ENCODE data around the gene IVNS1ABP.
"Not testable (repeated sequence)": the region's sequence is repeated elsewhere in the genome, so short reads cannot be mapped to it uniquely, and the experiment has no call there.

The IVNS1ABP gene

GRCh38 chr1:185317034-185317885, at the start of gene IVNS1ABP:
Gene IVNS1ABP, minus strand, starts transcription at chr1:185317243. Its CDS starts 7,750 bp downstream, at chr1:185309493.
- DNase-seq, result peak; percentile 94 to 97

DNA sequence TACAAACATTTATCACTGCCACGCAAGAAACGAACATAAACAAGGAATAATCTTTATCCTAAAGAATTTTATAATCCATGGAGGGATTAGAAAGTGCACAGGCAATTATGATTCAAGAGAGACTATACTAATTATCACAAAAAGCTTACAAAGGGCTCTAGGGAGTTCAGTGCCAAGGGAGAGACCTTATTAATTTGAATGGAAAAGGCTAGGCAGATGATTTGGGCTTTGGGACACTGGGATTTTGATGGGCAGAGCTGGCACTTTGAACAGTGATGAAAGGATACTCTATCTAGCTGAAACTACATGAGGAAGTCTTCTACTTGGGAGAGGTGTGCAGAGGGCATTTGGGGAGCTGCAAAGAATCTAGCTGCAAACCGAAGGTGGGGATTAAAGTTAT, 48.9 kb upstream of the IVNS1ABP start:
- no peak for DNase-seq

GRCh38 chr1:185364528-185364927, 47.5 kb upstream of the IVNS1ABP start:
- DNase-seq, result not testable (repeated sequence)

- DNase-seq, result no peak
Observed at GRCh38 chr1:185363205-185363604, 46.2 kb upstream of the IVNS1ABP start.

GRCh38 chr1:185360714-185361113, 43.7 kb upstream of the IVNS1ABP start:
- DNase-seq, result no peak

DNA sequence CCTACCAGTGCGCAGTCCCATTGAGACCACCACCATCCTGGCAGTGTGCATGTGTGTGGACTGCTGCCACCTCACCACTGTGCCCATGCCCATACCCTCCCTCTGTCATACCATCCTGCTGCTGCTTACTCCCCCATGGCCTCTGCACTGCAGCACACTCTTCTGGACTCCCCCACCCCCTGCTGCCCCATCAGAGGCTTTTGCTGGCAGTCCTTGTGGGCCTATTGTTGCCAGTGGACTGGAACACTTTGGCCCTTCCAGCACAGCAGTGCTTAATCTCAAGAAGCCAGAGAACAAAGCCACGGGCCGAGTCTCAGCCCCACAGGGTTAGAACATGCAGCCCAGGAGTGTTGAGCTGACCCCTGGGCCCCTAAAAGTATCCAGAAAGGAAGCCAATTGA, 41.9 kb upstream of the IVNS1ABP start:
- no peak for DNase-seq

DNA sequence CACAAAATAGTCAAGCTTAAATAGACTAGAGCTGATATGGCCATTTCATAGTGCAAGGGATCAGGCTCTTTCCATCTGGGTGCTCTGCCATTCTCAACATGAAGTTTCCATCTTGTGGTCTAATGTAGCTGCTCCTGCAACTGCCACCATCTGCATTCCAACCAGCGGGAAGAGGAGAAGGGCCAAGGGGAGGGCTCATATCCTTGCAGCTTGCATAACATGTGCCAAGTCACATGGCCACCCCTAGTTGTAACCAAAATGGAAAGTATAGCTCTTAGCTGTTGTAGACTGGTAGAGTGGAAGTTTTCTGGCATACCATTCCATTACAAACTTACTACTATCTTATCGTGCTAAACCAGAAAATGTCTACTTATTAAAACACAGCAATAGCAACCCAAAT, 38.9 kb upstream of the IVNS1ABP start:
- DNase-seq, result no peak

DNA sequence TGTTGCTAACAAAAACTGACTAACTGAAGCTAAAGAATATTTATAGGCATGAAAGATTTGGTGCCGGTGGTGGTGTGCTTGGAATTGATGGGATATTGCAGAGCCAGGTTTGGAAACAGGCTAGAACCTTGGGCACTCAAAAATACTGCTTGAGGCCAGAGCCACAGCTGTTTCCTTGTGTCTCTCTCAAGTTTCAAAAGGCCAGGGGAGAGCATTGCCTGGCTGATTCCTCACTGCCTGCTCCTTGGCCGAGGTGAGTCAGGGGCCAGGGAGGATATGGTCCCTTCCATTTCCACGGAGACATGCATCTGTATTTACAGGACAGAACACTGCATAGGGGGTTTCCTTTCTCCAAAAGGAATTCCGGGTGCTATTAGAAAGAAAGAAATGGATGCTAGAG, 36.1 kb upstream of the IVNS1ABP start:
- DNase-seq, result no peak

DNA sequence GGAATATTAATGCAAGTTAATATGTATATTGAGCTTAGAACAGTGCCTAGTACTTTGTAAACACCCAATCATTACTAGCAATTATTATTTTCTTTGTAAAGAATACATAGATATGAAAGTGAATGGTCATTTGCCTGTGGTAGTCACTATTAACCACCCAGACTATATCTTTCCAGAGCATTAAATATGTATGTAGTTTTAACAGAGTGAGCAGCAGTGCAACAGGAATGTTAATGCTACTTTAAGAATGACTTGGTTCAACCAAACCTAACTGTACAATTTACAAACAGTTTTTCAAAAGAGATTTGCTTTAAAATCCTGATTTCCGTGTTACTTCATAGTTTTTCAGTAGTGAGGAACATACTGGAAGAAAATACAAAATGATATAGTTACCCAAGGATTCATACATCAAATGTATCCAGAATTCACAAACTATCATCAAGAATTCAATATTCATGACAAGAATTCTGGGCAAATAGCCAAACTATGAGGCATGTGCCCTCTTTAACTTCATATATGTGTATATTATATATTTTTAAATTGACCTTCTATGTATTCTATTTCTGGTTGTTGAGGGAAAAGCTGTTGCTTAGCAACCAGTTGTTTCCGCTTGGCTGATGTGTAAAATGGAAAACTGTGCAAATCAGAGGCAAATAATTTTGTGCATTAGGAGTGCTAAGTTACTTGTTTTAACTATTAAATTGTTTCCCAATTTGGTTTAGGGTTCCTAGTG, 34.9 kb upstream of the IVNS1ABP start:
- peak in 1 of 2 experiments; percentile 30 for DNase-seq

DNA sequence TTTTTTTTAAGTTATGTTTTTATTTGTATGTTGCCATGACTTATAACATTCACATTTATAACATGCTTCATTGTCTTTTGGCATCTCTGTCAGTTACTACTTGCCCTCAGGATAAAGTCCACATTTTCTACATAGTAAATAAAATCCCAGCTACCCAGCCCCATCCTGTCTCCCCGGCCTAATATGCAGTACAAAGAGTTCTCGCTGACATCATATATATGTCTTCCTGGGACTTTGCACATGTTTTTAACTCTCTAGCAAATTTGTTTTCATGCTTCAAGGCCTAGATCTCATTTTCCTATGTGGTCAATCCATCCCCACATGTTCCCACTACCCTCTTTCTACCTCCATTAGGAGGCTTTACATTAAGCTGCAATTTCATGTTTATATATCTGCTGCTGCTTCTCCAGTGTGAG, 33.0 kb upstream of the IVNS1ABP start:
- DNase-seq, result no peak

DNA sequence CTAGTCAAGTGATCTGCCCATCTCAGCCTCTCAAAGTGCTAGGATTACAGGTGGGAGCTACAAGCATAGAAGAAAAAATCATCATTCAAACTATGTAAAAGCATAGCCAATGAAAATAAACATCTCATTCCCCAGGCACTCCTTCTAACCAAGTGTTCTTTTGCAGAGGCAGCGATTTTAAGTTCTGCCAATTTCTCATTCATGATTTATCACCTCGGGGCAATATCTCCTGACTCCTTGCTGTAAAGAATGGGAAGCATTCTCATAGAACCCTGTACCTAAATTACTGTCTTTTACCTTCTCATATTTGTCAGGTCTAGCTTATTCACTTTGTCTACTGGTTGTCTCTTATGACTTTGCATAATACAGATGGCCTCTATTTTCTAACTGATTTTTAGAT, 32.5 kb upstream of the IVNS1ABP start:
- no peak for DNase-seq

DNA sequence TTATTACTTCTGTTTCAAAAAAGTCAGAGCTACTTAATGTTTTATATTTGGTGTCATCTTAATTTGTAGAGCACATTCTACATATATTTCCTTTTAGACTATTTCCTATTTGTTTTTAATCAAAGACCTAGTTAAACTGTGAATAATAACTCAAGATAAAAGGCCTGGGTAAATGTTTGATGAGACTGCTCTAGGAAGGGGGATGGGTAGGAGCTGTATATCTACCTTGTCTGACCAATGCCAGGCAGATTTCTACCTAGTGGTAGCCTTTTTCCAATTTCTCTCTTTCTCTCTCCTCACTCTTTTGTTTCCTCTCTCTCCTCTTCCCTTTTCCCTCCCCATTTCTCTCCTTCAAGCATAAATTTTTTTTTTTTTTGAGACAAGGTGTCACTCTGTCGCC, 31.9 kb upstream of the IVNS1ABP start:
- no peak for DNase-seq

DNA sequence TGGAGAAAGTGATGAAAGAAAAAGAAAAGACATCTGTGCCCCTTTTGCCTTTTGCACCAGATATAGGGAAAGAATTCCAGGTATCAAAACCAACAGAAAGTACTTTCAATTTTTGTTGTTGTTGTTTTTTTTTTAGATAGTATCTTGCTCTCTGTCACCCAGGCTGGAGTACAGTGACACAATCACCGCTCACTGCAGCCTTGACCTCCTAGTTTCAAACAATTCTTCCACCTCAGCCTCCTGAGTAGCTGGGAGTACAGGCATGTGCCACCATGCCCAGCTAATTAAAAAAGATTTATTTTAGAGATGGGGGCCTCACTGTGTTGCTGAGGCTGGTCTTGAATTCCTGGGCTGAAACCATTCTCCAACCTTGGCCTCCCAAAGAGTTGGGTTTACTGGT, 31.3 kb upstream of the IVNS1ABP start:
- DNase-seq, result no peak

- no peak for DNase-seq
Observed at GRCh38 chr1:185345913-185346720, 29.1 kb upstream of the IVNS1ABP start.

DNA sequence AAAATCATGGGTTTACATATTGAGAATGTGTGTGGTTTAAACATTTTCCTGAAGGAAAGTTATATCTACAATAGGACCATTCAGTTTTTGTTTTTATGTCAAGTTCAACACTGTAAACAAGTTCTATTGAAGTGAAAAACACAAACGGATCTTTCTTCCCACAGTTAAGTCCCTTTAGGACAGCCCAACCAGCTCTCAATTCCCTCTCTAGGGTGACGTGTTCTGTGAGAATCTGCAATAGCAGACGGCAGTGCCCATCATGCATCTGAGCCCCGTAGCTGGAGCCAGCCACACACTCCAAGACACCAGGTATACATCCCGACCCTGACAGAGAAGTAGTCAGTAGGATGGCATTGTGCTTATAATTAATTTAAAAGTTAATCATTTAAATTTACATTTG, 26.3 kb upstream of the IVNS1ABP start:
- no peak for DNase-seq

DNA sequence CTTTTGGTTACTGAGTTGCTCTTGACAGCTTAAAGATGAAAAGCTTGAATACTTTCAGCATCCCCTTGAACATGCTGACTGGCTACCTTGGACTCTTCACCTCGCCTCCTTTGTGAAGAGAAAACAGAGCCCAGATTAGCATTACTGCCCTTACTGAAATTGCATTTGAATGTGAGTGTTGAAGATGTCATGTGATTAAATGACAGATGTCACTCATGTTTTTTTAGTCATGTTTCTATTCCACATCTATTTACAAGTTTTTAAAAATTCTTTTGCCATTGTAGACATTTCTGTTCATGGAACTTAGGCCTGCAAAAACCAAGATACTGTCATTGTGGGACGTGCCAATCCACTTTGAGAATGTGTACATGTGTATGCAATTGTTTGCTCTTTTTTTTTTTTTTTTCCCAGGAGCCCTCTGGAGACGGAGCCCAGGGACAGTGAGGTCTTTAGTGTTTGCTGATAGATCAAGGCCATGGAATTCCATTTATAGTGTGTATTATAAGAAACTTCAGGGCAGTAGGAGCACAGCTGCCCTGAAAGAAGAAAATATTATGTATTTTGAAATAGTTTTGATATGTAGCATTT, 25.7 kb upstream of the IVNS1ABP start:
- DNase-seq, result no peak

- DNase-seq, result no peak
Observed at GRCh38 chr1:185342017-185342416, 25.0 kb upstream of the IVNS1ABP start.

- DNase-seq, result no peak
Observed at GRCh38 chr1:185341196-185341781, 24.2 kb upstream of the IVNS1ABP start.

- DNase-seq, result no peak
Observed at GRCh38 chr1:185338719-185339622, 21.9 kb upstream of the IVNS1ABP start.

GRCh38 chr1:185337246-185337645, 20.2 kb upstream of the IVNS1ABP start:
- no peak for DNase-seq

GRCh38 chr1:185334182-185334581, 17.1 kb upstream of the IVNS1ABP start:
- DNase-seq, result no peak

Measured in NCI-H2081 (cell line).